Measurements from ENCODE around the gene OR52M1. TPM values are rescaled to one million over a fixed set of nuclear protein-coding genes. Genes with fewer than 3 reads are reported as not detected.
A peak's percentile ranks its signal among the peaks of the same experiment; 100 is the strongest.
"Not testable (repeated sequence)": the region's sequence is repeated elsewhere in the genome, so short reads cannot be mapped to it uniquely, and the experiment has no call there.

The OR52M1 gene
- polyA plus RNA-seq, 2 of the 4 experiments (the other 2 are of a cell fraction), result not detected

GRCh38 chr11:4531686-4532085, 13.3 kb upstream of the OR52M1 start:
- H3K9me3 ChIP-seq; DNase-seq (ENCODE audit: low read depth in 1 of 2, low spot score in 1 of 2); FAIRE-seq; H3K4me3 ChIP-seq; H3K4me2 ChIP-seq; ATAC-seq; POLR2A ChIA-PET; H3K4me1 ChIP-seq; H3K27ac ChIP-seq: not testable (repeated sequence)
- 20% methylated on average over 2 of the region's 11 CpGs for WGBS (ENCODE audit: missing lambda C conversion rate)
- CTCF ChIA-PET, result interaction anchor here (1.2 to 1.6 kb wide), 2 partner anchors 9 to 344 kb away, joined by 4 to 10 read pairs; no protein-coding TSS in a partner anchor

GRCh38 chr11:4539603-4540219, 5.3 kb upstream of the OR52M1 start:
- POLR2A ChIA-PET, result no interaction called here
- DNase-seq (ENCODE audit: low read depth in 1 of 2, low spot score in 1 of 2), result peak; percentile 30 to 43
- Histone ChIP-seq H3K27ac (no peak overlapping the region), H3K9me3 (no peaks in the 10 kb centered on the region), H3K4me3 (no peak overlapping the region), H3K4me1 (no peaks in the 10 kb centered on the region), H3K4me2 (no peak overlapping the region)
- FAIRE-seq, result no peak
- CTCF ChIA-PET, result interaction anchor here (0.6 to 6.2 kb wide), 16 partner anchors 8 to 362 kb away, joined by 3 to 98 read pairs (median 4); partner anchors contain the start of gene TRIM68
- TF ChIP-seq HDAC2 (IDR thresholded peaks at IDR 0.05), result no peak
- no peak for TF ChIP-seq MAZ (IDR thresholded peaks at IDR 0.05; ENCODE audit: borderline replicate concordance, low read depth, low read length)
- no peak for TF ChIP-seq MAFK (IDR thresholded peaks at IDR 0.05; ENCODE audit: partially characterized antibody)
- TF ChIP-seq RARB (CRISPR knock-in tag; IDR thresholded peaks at IDR 0.05), result no peak
- no peak for TF ChIP-seq CBX2 (IDR thresholded peaks at IDR 0.05; ENCODE audit: borderline replicate concordance, low read depth)
- peak; percentile 53 to 54; a peak in 4 of 5 replicates for TF ChIP-seq RAD21 (conservative IDR thresholded peaks at IDR 0.05 in 1 of 2, IDR thresholded peaks at IDR 0.05 in 1 of 2)
- no peak for TF ChIP-seq RCOR1 (IDR thresholded peaks at IDR 0.05; ENCODE audit: low read depth, low read length)
- TF ChIP-seq NPAS2 (CRISPR knock-in tag; IDR thresholded peaks at IDR 0.05; ENCODE audit: borderline replicate concordance), result no peak
- TF ChIP-seq CBX8 (IDR thresholded peaks at IDR 0.05), result no peak
- TF ChIP-seq E2F6 (IDR thresholded peaks at IDR 0.05; ENCODE audit: borderline replicate concordance, low read depth), result no peak
- TF ChIP-seq CTCF (IDR thresholded peaks at IDR 0.05), result peak; percentile 70
- TF ChIP-seq BCL3 (IDR thresholded peaks at IDR 0.05), result no peak
- TF ChIP-seq HEYL (CRISPR knock-in tag; IDR thresholded peaks at IDR 0.05), result no peak
- TF ChIP-seq FOSB (CRISPR knock-in tag; IDR thresholded peaks at IDR 0.05), result no peak
- TF ChIP-seq KDM1A (IDR thresholded peaks at IDR 0.05; ENCODE audit: low read depth), result no peak
- TF ChIP-seq USF2 (IDR thresholded peaks at IDR 0.05), result no peak
- TF ChIP-seq JUNB (IDR thresholded peaks at IDR 0.05), result no peak
- no peak for TF ChIP-seq ZNF302 (CRISPR knock-in tag; IDR thresholded peaks at IDR 0.05)
- peak; percentile 71 for TF ChIP-seq SMC3 (IDR thresholded peaks at IDR 0.05)
- TF ChIP-seq MAX (IDR thresholded peaks at IDR 0.05), result no peak
- 10% methylated on average over 3 of the region's 3 CpGs for WGBS (ENCODE audit: missing lambda C conversion rate)
- peak; percentile 93 to 96 for ATAC-seq
